ENCODE data around the gene ITGA1.

DNA sequence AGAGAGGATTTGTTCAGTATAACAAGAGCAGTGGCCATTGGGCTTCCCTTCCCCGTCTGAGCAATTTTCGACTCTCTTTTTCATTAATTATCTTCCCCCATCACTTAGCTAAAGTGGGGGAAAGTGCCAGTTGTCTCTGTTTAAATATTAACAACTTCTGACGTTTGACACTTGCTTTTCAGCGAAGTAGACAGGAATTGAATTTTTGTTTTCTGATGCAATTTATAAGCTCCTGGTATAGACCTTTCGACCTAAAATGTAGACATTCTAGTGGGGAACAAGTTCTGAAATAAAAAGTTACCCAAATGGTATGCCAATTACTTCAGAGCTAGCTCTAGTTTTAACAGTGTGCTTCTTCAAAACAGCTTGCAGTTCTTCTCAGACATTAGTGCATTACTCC, 100.6 kb downstream of the ITGA1 start:
- TF ChIP-seq, protein P1, sequence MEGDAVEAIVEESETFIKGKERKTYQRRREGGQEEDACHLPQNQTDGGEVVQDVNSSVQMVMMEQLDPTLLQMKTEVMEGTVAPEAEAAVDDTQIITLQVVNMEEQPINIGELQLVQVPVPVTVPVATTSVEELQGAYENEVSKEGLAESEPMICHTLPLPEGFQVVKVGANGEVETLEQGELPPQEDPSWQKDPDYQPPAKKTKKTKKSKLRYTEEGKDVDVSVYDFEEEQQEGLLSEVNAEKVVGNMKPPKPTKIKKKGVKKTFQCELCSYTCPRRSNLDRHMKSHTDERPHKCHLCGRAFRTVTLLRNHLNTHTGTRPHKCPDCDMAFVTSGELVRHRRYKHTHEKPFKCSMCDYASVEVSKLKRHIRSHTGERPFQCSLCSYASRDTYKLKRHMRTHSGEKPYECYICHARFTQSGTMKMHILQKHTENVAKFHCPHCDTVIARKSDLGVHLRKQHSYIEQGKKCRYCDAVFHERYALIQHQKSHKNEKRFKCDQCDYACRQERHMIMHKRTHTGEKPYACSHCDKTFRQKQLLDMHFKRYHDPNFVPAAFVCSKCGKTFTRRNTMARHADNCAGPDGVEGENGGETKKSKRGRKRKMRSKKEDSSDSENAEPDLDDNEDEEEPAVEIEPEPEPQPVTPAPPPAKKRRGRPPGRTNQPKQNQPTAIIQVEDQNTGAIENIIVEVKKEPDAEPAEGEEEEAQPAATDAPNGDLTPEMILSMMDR (conservative IDR thresholded peaks at IDR 0.05; ENCODE audit: low read length), result no peak
- no peak for TF ChIP-seq EZH2phosphoT487 (IDR thresholded peaks at IDR 0.05; ENCODE audit: borderline replicate concordance, low read depth, low read length)

Measured in OCI-LY7 (cell line).